Measurements from ENCODE around the gene RASIP1.
"Not testable (repeated sequence)": the region's sequence is repeated elsewhere in the genome, so short reads cannot be mapped to it uniquely, and the experiment has no call there.

RASIP1 gene

DNA sequence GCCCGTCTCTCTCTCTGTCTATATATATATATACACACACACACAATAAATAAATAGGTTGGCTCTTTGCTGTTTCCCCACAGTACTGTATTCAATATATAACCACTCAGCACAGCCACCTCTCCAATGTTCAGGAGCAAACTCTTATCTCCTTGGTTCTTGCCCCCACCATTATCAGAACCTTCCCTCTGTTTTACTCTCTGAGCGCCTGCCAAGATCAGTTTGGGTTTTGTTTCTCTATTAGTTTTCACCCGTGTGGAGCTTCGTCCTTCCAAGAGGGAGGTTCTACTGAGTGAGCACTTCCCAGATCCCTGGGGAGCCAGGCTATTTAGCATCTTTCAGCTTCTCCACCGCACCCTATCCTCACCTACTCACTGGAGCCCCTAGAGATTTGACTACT, 25.4 kb upstream of the RASIP1 start:
- peaks cover 78% of the 10 kb centered on the region for H3K27me3 Mint-ChIP-seq
- H3K4me3 Mint-ChIP-seq; H3K36me3 Mint-ChIP-seq (ENCODE audit: low read depth); intact Hi-C loops (cut with micrococcal nuclease); H3K27ac Mint-ChIP-seq; H3K9me3 Mint-ChIP-seq: not testable (repeated sequence)
- H3K4me1 Mint-ChIP-seq (ENCODE audit: low read depth) = peaks cover 16% of the 10 kb centered on the region

DNA sequence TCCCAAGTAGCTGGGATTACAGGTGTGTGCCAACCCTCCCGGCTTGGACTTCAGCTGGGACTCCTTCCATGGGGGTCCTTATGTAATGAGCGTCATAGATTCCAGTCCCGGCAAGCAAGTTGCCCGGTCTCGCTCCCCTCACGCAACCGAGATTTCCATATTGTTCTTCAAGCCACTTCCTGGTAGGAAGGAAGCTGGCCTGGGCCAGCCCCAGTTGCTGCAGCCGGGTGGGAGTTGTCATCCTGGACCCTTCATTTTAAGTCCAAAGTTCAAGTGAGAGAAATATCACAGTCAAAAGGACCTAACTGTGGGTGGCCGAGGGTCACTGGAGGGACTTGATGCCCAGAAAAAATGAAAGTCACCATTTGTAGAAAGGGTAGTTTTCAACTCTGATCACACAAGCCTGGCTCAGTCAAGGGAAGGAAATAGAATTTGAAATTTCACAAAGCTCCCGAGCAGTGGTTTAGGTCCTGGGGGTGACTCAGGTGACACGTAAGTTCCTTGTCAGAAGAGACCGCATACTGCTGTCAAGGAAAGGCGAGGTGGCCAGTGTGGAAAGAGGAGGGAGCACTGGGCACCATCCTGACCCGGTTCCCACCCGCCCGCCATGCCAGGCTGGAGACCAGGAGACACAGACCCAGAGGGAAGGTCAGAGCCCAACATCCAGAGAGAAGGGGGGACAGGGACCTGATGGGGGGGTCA, 20.2 kb upstream of the RASIP1 start:
- no peaks in the 10 kb centered on the region for H3K9me3 Mint-ChIP-seq
- intact Hi-C loops (cut with micrococcal nuclease) = no loop called here
- peak overlapping the region; percentile 56 for H3K27ac Mint-ChIP-seq
- H3K27me3 Mint-ChIP-seq = peaks cover 78% of the 10 kb centered on the region
- H3K4me3 Mint-ChIP-seq = no peak overlapping the region
- peaks cover 15% of the 10 kb centered on the region for H3K4me1 Mint-ChIP-seq (ENCODE audit: low read depth)
- H3K36me3 Mint-ChIP-seq (ENCODE audit: low read depth) = no peaks in the 10 kb centered on the region

GRCh38 chr19:48757741-48758144, 17.3 kb upstream of the RASIP1 start:
- Mint-ChIP-seq H3K9me3 (no peaks in the 10 kb centered on the region), H3K4me1 (ENCODE audit: low read depth) (peaks cover 30% of the 10 kb centered on the region), H3K4me3 (no peak overlapping the region), H3K36me3 (ENCODE audit: low read depth) (no peaks in the 10 kb centered on the region), H3K27ac (no peak overlapping the region), H3K27me3 (peaks cover 76% of the 10 kb centered on the region)
- intact Hi-C loops (cut with micrococcal nuclease) = no loop called here

DNA sequence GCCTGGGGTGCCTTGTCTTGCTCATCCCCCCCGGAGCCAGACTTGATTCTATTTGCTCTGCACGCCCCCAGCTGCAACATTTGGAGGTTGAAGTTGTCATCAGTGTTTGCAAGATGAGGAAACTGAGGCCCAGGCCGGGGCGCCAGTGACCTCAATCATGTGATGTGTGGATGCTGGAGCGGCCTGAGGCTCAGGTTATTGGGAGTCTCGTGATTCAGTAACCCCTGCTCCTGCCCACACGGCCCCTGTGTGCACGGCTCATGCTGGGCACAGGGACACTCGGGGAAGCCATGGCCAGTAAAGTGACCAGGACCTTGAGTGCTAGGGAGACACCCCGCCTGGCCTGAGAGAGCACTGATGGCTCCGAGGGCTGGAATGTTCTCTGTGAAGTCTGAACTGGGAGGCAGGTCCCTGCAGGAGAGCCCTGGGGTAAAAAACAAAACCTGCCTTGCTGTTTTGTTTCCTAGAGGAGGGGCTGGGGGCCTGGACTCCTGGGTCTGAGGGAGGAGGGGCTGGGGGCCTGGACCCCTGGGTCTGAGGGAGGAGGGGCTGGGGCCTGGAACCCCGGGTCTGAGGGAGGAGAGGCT, 16.8 kb upstream of the RASIP1 start:
- H3K27ac Mint-ChIP-seq = no peak overlapping the region
- H3K36me3 Mint-ChIP-seq (ENCODE audit: low read depth) = no peaks in the 10 kb centered on the region
- H3K4me3 Mint-ChIP-seq = no peak overlapping the region
- intact Hi-C loops (cut with micrococcal nuclease) = no loop called here
- peaks cover 75% of the 10 kb centered on the region for H3K27me3 Mint-ChIP-seq
- H3K4me1 Mint-ChIP-seq (ENCODE audit: low read depth) = peaks cover 32% of the 10 kb centered on the region
- no peaks in the 10 kb centered on the region for H3K9me3 Mint-ChIP-seq

DNA sequence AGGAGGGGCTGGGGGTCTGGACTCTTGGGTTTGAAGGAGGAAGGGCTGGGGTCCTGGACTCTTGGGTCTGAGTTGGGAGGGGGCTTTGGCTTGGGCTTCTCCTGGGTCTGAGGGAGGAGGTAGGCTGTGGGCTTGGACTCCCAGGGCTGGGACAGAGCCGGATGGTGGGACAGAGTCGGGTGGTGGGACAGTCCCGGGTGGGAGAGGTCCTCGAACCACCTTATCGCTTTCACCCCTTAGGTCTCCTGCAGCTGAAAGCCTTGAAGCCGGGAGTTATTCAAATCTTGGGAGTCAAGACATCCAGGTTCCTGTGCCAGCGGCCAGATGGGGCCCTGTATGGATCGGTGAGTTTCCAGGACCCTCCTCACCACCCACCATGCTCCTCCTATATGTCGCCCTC, 16.3 kb upstream of the RASIP1 start:
- H3K27ac Mint-ChIP-seq = peak overlapping the region; percentile 26
- H3K4me3 Mint-ChIP-seq = no peak overlapping the region
- no peaks in the 10 kb centered on the region for H3K36me3 Mint-ChIP-seq (ENCODE audit: low read depth)
- no peaks in the 10 kb centered on the region for H3K9me3 Mint-ChIP-seq
- H3K4me1 Mint-ChIP-seq (ENCODE audit: low read depth) = peaks cover 35% of the 10 kb centered on the region
- peaks cover 75% of the 10 kb centered on the region for H3K27me3 Mint-ChIP-seq
- intact Hi-C loops (cut with micrococcal nuclease) = no loop called here

GRCh38 chr19:48756212-48756611, 15.8 kb upstream of the RASIP1 start:
- H3K36me3 Mint-ChIP-seq (ENCODE audit: low read depth) = no peaks in the 10 kb centered on the region
- intact Hi-C loops (cut with micrococcal nuclease) = no loop called here
- no peak overlapping the region for H3K4me3 Mint-ChIP-seq
- H3K4me1 Mint-ChIP-seq (ENCODE audit: low read depth) = peaks cover 33% of the 10 kb centered on the region
- H3K27ac Mint-ChIP-seq = peak overlapping the region; percentile 26
- no peaks in the 10 kb centered on the region for H3K9me3 Mint-ChIP-seq
- peaks cover 75% of the 10 kb centered on the region for H3K27me3 Mint-ChIP-seq

DNA sequence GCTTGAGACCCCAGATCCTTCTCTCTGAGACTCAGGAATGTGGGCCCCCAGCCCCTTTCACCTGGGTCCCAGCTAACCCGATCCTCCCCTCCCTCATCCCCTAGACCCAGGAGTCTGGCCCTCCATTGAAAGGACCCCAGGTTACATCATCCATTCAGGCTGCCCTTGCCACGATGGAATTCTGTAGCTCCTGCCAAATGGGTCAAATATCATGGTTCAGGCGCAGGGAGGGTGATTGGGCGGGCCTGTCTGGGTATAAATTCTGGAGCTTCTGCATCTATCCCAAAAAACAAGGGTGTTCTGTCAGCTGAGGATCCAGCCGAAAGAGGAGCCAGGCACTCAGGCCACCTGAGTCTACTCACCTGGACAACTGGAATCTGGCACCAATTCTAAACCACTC, 15.4 kb upstream of the RASIP1 start:
- Mint-ChIP-seq H3K36me3 (ENCODE audit: low read depth) (no peaks in the 10 kb centered on the region), H3K4me3 (no peak overlapping the region), H3K27ac (peak overlapping the region; percentile 26), H3K27me3 (peaks cover 75% of the 10 kb centered on the region), H3K4me1 (ENCODE audit: low read depth) (peaks cover 33% of the 10 kb centered on the region), H3K9me3 (no peaks in the 10 kb centered on the region)
- intact Hi-C loops (cut with micrococcal nuclease) = no loop called here

DNA sequence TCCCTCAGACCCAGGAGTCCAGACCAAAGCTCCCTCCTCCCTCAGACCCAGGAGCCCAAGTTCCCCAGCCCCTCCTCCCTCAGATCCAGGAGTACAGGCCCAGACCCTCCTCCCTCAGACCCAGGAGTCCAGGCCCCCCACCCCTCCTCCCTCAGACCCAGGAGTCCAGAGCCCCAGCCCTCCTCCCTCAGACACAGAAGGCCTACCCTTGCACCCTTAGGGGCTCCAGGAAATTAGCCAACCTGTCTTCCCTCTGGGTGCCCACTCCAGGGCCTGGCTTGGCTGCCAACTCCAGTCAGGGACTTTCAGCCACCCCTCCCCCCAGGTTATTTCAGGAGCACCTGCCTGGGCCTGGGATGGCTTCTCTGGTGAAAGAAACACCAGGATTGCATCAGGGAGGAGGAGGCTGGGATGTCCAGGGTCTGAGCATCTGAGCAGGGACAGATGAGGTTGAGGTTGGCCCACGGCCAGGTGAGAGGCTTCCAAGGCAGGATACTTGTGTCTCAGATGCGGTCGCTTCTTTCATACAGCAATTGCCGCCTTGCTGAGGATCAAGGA, 14.8 kb upstream of the RASIP1 start, which contains the start of gene FGF21:
FGF21 (plus strand) TSS at position 441 of the 558 bp plus-strand sequence. CDS start 713 bp downstream, outside the sequence.
- Mint-ChIP-seq H3K9me3 (no peaks in the 10 kb centered on the region), H3K27ac (peak within 1 kb of the TSS; percentile 26), H3K4me1 (ENCODE audit: low read depth) (peaks cover 27% of the 10 kb centered on the region), H3K4me3 (no peak within 1 kb of the TSS), H3K27me3 (peaks cover 75% of the 10 kb centered on the region), H3K36me3 (ENCODE audit: low read depth) (no peaks in the 10 kb centered on the region)
- intact Hi-C loops (cut with micrococcal nuclease) = no loop called here

DNA sequence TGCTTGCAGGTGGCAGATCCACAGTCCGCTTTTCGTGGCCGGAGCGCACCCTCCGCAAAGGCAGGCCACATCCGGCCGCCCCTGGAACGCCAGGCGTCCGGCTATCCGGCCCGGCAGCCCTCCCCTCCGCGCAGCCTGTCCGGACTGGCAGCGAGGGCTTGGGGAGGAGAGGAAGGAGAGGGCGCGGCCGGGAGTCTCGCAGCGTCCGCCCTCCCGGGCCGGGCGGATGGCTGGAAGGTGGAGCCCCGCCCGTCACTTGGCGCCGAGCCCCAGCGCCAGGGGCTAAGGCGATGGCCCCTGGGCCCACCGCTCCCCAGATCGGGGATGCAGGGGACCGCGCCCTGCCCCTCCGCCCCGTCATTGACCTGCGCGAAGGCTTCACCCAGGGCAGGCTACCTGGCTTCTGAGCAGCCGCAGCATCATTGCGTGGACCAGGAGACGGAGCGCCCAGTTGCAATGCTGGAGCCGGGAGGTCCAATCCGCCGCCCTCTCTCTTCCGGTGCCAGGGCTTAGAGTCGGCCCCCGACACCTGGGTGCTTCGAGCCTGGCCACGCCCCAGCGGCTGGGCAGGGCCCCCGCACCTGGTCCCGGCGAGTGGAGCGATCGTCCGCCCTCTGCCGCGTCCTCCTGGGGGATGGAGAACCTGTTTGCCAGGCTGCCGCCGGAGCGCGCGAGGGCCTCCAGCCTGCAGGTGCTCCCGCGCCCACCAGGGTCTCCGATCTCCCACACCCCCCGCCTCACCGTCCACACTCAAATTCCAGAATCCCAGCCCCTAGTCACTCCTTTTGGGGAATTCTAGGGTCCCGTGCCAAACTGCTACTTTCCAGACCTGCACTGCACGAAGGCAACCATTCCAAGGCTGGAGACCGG, 12.3 kb upstream of the RASIP1 start, which contains the start of gene FUT1:
FUT1 (minus strand) TSS at position 146 of the 870 bp plus-strand sequence. CDS start 1,360 bp downstream, outside the sequence.
- Mint-ChIP-seq H3K4me3 (peak within 1 kb of the TSS; percentile 62), H3K27ac (peak within 1 kb of the TSS; percentile 78), H3K9me3 (no peaks in the 10 kb centered on the region), H3K36me3 (ENCODE audit: low read depth) (no peaks in the 10 kb centered on the region), H3K27me3 (peaks cover 82% of the 10 kb centered on the region), H3K4me1 (ENCODE audit: low read depth) (peaks cover 26% of the 10 kb centered on the region)
- intact Hi-C loops (cut with micrococcal nuclease) = no loop called here

DNA sequence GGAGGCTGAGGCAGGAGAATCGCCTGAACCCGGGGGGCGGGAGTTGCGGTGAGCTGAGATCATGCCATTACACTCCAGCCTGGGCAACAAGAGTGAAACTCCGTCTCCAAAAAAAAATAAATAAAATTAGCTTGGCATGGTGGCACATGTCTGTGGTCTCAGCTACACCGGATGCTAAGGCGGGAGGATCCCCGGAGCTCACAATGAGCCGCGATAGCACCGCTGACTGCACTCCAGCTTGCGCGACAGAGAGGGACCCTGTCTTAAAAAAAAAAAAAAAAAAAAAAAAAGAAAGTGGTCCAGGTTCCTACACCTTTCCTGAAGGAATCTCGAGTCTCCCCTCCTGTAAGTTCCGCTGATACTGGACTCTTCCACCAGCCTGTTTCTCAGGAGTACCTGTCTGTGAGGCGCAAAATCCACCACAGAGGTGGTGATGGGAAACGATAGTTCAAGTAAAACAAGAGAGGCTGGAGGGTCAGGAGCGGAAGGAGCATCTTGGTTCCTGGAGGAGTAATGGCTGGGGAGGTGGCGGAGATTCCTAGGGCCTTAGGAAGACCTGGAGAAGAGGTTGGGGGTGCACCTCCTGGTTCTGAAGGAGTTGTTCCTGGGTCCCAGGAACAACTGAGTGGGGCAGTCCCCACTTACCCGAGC, 11.6 kb upstream of the RASIP1 start:
- no peak overlapping the region for H3K27ac Mint-ChIP-seq
- H3K4me3 Mint-ChIP-seq = peak overlapping the region; percentile 59
- peaks cover 26% of the 10 kb centered on the region for H3K4me1 Mint-ChIP-seq (ENCODE audit: low read depth)

DNA sequence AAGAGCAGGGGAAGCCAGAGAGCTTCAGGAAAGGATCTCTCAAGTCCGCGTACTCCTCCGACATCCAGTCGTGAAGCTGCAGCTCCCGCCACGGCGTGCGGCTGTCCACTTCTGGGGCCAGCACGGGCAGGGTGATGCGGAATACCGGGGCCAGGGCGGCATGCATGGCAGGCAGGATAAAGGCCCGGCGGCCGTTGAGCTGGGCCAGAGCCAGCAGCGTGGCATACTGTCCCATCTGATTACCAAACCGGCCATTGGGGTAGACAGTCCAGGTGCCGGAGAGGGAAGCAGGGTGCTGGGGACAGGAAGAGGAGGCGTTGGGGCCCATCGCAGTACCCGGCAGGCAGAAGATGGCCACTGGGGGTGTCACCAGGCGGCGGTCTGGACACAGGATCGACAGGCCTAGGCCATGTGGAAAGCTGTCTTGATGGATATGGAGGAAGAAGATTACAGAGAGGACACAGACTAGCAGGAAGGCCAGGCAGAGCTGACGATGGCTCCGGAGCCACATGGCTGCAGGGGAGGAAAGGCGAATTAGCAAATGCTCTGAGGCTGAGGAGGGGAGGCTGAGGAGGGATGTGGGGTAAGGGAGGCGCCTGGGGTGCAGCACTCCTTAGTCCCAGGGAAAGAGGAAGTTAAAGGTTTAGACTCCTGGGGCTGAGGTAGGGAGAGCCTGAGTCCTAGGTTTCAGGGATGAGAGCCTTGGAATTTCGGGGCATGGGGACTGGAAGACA, 10.5 kb upstream of the RASIP1 start:
- H3K9me3 Mint-ChIP-seq = no peaks in the 10 kb centered on the region
- peaks cover 79% of the 10 kb centered on the region for H3K27me3 Mint-ChIP-seq
- intact Hi-C loops (cut with micrococcal nuclease) = no loop called here
- no peak overlapping the region for H3K4me3 Mint-ChIP-seq
- H3K4me1 Mint-ChIP-seq (ENCODE audit: low read depth) = peaks cover 33% of the 10 kb centered on the region
- no peak overlapping the region for H3K27ac Mint-ChIP-seq
- H3K36me3 Mint-ChIP-seq (ENCODE audit: low read depth) = no peaks in the 10 kb centered on the region

More for the DNA sequence above, 11.6 kb upstream of the RASIP1 start:
- intact Hi-C loops (cut with micrococcal nuclease) = no loop called here
- no peaks in the 10 kb centered on the region for H3K9me3 Mint-ChIP-seq
- no peaks in the 10 kb centered on the region for H3K36me3 Mint-ChIP-seq (ENCODE audit: low read depth)
- H3K27me3 Mint-ChIP-seq = peaks cover 83% of the 10 kb centered on the region

- Mint-ChIP-seq H3K4me1 (ENCODE audit: low read depth) (peaks cover 37% of the 10 kb centered on the region), H3K27me3 (peaks cover 81% of the 10 kb centered on the region), H3K4me3 (no peak overlapping the region), H3K9me3 (peaks cover 6% of the 10 kb centered on the region), H3K36me3 (ENCODE audit: low read depth) (no peaks in the 10 kb centered on the region), H3K27ac (no peak overlapping the region)
- intact Hi-C loops (cut with micrococcal nuclease) = no loop called here
Measured at GRCh38 chr19:48750351-48750750, 9.9 kb upstream of the RASIP1 start.
